Spinal cord (tissue), 10 donors: ENCODE results near the gene PAK4. TPM values are rescaled to one million over a fixed set of nuclear protein-coding genes. Genes with fewer than 3 reads are reported as not detected.

Source experiments
- DNase-seq, 6 donors: peaks; one replicate each; pipeline versions ENCODE4 v3.0.0 to v3.0.0-alpha.2; 2013 to 2015; ENCODE audit warnings: low spot score in 6 of 6, low read depth in 4 of 6
- H3K27ac ChIP-seq: one replicate; pipeline ENCODE4 v1.5.1; 2013; ENCODE audit warnings: low read depth, low read length, control low read depth
- H3K27me3 ChIP-seq: one replicate; pipeline ENCODE4 v1.6.1; 2013; ENCODE audit warnings: low read length; ENCODE audit not compliant: control insufficient read depth, insufficient read depth
- H3K36me3 ChIP-seq: one replicate; pipeline ENCODE4 v1.6.1; 2013; ENCODE audit warnings: low read length; ENCODE audit not compliant: control insufficient read depth, insufficient read depth
- H3K4me1 ChIP-seq: one replicate; pipeline ENCODE4 v1.6.1; 2013; ENCODE audit warnings: low read length; ENCODE audit not compliant: control insufficient read depth, insufficient read depth
- H3K4me3 ChIP-seq: one replicate; pipeline ENCODE4 v1.5.1; 2013; ENCODE audit warnings: low read depth, low read length, control low read depth
- H3K9me3 ChIP-seq: one replicate; pipeline ENCODE4 v1.6.1; 2013; ENCODE audit warnings: low read length; ENCODE audit not compliant: control insufficient read depth, insufficient read depth
- WGBS: methylation state at CpG from one replicate; pipeline ENCODE4 v1.1.5; 2013; ENCODE audit warnings: missing lambda C conversion rate; ENCODE audit not compliant: insufficient coverage; 5-methylcytosine and 5-hydroxymethylcytosine counted together
- polyA plus RNA-seq, 2 donors: library from polyadenylated mRNA; unstranded; fragments of 120-200 nt; gene quantifications; one replicate each; pipeline ENCODE4 v1.2.1, GENCODE V29; 2013; ENCODE audit not compliant: insufficient read length in 2 of 2
- total RNA-seq, 2 donors: library from RNA; depleted of rRNA in 1 of 2; stranded (reverse); fragments of 120-200 nt in 1 of 2; fragments of >200 nt in 1 of 2; gene quantifications; one replicate each; pipeline versions ENCODE4 v1.2.3 to v1.2.4, GENCODE V29; 2013 to 2014
- donor health status: healthy.

PAK4 gene
- total and polyA plus RNA-seq, 4 donors = 3.0 to 39.4 (median 22.0) TPM

GRCh38 chr19:39200066-39200802 lies 74.6 kb downstream of the PAK4 start:
- no peaks in the 10 kb centered on the region for H3K36me3 ChIP-seq
- H3K4me1 ChIP-seq = peaks cover 16% of the 10 kb centered on the region
- peaks cover 69% of the 10 kb centered on the region for H3K27me3 ChIP-seq
- no peak for DNase-seq
- H3K27ac ChIP-seq = no peak overlapping the region
- H3K4me3 ChIP-seq = no peak overlapping the region
- no peaks in the 10 kb centered on the region for H3K9me3 ChIP-seq
- 84% methylated on average over 32 of the region's 32 CpGs for WGBS

GRCh38 chr19:39200803-39201115 lies 75.2 kb downstream of the PAK4 start:
- H3K4me1 ChIP-seq = peaks cover 16% of the 10 kb centered on the region
- H3K4me3 ChIP-seq = no peak overlapping the region
- no peaks in the 10 kb centered on the region for H3K9me3 ChIP-seq
- no peaks in the 10 kb centered on the region for H3K36me3 ChIP-seq
- peaks cover 68% of the 10 kb centered on the region for H3K27me3 ChIP-seq
- 72% methylated on average over 3 of the region's 3 CpGs for WGBS
- no peak overlapping the region for H3K27ac ChIP-seq
- DNase-seq = no peak

- DNase-seq = no peak
- WGBS = 77% methylated on average over 1 of the region's 1 CpG
- no peak overlapping the region for H3K27ac ChIP-seq
- no peaks in the 10 kb centered on the region for H3K36me3 ChIP-seq
- peaks cover 5% of the 10 kb centered on the region for H3K4me1 ChIP-seq
- H3K4me3 ChIP-seq = no peak overlapping the region
- H3K27me3 ChIP-seq = peaks cover 47% of the 10 kb centered on the region
- no peaks in the 10 kb centered on the region for H3K9me3 ChIP-seq
Measured at GRCh38 chr19:39202998-39203355, 77.4 kb downstream of the PAK4 start.

GRCh38 chr19:39203372-39204341 lies 78.1 kb downstream of the PAK4 start, which contains the start of gene SYCN:
SYCN (minus strand) TSS chr19:39204263; CDS start chr19:39204254, 9 bp downstream.
- Histone ChIP-seq H3K4me1 (peaks cover 5% of the 10 kb centered on the region), H3K36me3 (no peaks in the 10 kb centered on the region), H3K27ac (no peak within 1 kb of the TSS), H3K9me3 (no peaks in the 10 kb centered on the region), H3K4me3 (no peak within 1 kb of the TSS), H3K27me3 (peaks cover 46% of the 10 kb centered on the region)
- WGBS = 20% methylated on average over 57 of the region's 57 CpGs
- no peak for DNase-seq

- Histone ChIP-seq H3K27ac (no peak overlapping the region), H3K4me3 (no peak overlapping the region), H3K27me3 (peaks cover 39% of the 10 kb centered on the region), H3K36me3 (no peaks in the 10 kb centered on the region), H3K9me3 (no peaks in the 10 kb centered on the region), H3K4me1 (no peaks in the 10 kb centered on the region)
- no peak for DNase-seq
- no CpG with 5 or more reads among the region's 3 CpGs for WGBS
Measured at GRCh38 chr19:39205449-39205764, 79.8 kb downstream of the PAK4 start.

- 84% methylated on average over 3 of the region's 6 CpGs for WGBS
- Histone ChIP-seq H3K9me3 (no peaks in the 10 kb centered on the region), H3K27ac (no peak overlapping the region), H3K36me3 (no peaks in the 10 kb centered on the region), H3K4me3 (no peak overlapping the region), H3K27me3 (peaks cover 35% of the 10 kb centered on the region), H3K4me1 (no peaks in the 10 kb centered on the region)
- DNase-seq = no peak
Measured at GRCh38 chr19:39206122-39206521, 80.5 kb downstream of the PAK4 start.

- Histone ChIP-seq H3K36me3 (no peaks in the 10 kb centered on the region), H3K4me1 (no peaks in the 10 kb centered on the region), H3K27ac (no peak overlapping the region), H3K4me3 (no peak overlapping the region), H3K27me3 (peaks cover 27% of the 10 kb centered on the region), H3K9me3 (no peaks in the 10 kb centered on the region)
- WGBS = 60% methylated on average over 2 of the region's 6 CpGs
- DNase-seq = no peak
Measured at GRCh38 chr19:39207293-39207836, 81.8 kb downstream of the PAK4 start.

- no peaks in the 10 kb centered on the region for H3K4me1 ChIP-seq
- 86% methylated on average over 9 of the region's 9 CpGs for WGBS
- no peaks in the 10 kb centered on the region for H3K36me3 ChIP-seq
- H3K27me3 ChIP-seq = peaks cover 18% of the 10 kb centered on the region
- no peak for DNase-seq
- no peak overlapping the region for H3K4me3 ChIP-seq
- no peaks in the 10 kb centered on the region for H3K9me3 ChIP-seq
- H3K27ac ChIP-seq = no peak overlapping the region
Measured at GRCh38 chr19:39208175-39208795, 82.7 kb downstream of the PAK4 start.

GRCh38 chr19:39209196-39209595 lies 83.6 kb downstream of the PAK4 start:
- Histone ChIP-seq H3K9me3 (no peaks in the 10 kb centered on the region), H3K27me3 (peaks cover 9% of the 10 kb centered on the region), H3K27ac (no peak overlapping the region), H3K4me3 (no peak overlapping the region), H3K36me3 (no peaks in the 10 kb centered on the region), H3K4me1 (no peaks in the 10 kb centered on the region)
- no peak for DNase-seq
- WGBS = 91% methylated on average over 1 of the region's 7 CpGs
